NCI-H2227 (cell line): ENCODE data around the gene NSUN5.
"Not testable (repeated sequence)": the region's sequence is repeated elsewhere in the genome, so short reads cannot be mapped to it uniquely, and the experiment has no call there.

ENCODE experiments used
- DNase-seq: peaks from one replicate; lab custom pipeline; 2025; ENCODE audit not compliant: unreplicated experiment; lab: John Stamatoyannopoulos, UW

Gene NSUN5

DNA sequence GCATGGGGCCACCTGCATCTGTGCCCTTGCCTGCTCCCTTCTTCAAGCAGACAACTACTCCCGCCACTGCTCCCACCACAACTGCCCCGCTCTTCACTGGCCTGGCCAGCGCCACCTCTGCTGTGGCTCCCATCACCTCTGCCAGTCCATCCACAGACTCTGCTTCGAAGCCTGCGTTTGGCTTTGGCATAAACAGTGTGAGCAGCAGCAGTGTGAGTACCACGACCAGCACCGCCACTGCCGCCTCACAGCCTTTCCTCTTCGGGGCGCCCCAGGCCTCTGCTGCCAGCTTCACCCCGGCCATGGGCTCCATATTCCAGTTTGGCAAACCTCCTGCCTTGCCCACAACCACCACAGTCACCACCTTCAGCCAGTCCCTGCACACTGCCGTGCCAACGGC is 11.4 kb downstream of the NSUN5 start:
- not testable (repeated sequence) for DNase-seq

DNA sequence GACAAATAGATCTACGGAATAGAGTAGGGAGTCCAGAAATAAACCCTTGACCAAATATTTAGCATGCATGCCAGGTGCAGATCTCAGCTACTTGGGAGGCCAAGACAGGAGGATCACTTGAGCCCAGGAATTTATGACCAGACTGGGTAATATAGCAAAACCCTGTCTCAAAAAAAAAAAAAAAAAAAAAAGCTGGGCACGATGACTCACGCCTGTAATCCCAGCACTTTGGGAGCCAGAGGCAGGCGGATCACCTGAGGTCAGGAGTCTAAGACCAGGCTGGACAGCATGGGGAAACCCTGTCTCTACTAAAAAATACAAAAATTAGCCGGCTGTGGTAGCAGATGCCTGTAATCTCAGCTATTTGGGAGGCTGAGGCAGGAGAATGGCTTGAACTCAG is 31.4 kb downstream of the NSUN5 start:
- DNase-seq: not testable (repeated sequence)

DNA sequence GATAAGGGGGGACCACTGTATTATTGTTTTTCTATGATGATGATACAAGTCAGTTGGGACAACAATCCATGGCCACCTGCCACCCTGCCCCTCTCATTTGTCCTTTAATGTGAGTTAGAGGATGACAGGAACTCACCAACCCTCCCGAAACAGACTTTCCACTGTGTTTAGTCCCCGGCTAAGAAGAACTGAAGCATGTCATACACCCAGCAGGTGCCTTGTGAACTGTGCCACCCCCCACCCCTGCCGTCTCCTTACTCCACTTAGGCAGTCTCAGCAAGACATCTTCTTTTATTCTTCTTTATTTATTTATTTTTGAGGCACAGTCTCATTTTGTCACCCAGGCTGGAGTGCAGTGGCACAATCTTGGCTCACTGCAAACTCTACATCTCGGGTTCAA is 40.8 kb downstream of the NSUN5 start:
- DNase-seq: not testable (repeated sequence)

DNA sequence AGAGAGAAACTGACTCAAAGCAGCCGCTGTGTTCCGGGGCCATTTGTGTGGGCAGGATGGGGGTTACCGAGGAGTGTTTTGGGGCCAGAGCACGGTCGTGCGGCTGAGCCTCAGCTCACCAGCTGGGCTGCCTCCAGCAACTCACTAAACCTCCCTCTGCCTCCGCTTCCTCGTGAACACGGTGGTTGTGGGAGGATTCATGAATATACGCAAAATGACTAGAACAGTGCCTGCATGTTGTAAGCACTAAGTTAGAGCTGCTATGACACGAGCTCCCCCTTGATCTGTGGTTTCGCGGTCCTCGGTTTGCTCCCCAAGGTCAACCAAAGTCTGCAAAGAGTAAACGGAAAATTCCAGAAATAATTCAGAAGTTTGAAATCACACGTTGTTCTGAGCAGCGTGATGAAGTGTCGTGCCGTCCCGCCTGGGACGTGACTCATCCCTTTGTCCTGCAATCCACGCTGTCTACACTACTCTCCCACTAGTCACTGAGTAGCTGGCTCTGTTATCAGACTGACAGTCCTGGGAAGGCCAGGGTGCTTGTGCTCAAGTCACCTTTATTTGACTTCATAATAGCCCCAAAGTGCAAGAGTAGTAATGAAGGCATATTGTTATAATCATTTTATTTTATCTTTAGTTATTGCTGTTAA is 41.8 kb downstream of the NSUN5 start:
- DNase-seq: not testable (repeated sequence)

DNA sequence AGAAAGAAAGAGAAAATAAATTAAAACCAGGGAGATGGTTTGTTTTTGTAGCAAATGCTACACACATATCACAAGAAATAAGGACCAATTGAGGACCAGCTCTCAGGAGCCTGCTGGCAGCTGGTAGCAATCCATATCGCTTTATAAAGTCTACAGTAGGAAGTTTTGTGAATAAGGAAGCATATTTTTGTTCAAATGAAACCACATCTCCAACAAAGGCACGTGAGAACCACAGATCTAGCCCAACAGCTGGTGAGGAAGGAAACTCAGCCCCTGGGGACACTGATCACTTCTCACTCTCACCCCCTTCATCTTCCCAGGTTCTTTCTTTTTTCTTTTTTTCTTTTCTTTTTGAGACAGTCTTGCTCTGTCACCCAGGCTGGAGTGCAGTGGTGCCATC is 46.2 kb downstream of the NSUN5 start:
- not testable (repeated sequence) for DNase-seq
